Activated CD4-positive, alpha-beta T cell treated with anti-CD3 and anti-CD28 coated beads, Interleukin-2, amount 50 U/mL, for 1 hour (primary cell): ENCODE results near the gene DNAAF5.

Experiments used
- DNase-seq: peaks from one replicate; pipeline ENCODE4 v3.0.0-alpha.2; 2020

DNAAF5 gene

DNA sequence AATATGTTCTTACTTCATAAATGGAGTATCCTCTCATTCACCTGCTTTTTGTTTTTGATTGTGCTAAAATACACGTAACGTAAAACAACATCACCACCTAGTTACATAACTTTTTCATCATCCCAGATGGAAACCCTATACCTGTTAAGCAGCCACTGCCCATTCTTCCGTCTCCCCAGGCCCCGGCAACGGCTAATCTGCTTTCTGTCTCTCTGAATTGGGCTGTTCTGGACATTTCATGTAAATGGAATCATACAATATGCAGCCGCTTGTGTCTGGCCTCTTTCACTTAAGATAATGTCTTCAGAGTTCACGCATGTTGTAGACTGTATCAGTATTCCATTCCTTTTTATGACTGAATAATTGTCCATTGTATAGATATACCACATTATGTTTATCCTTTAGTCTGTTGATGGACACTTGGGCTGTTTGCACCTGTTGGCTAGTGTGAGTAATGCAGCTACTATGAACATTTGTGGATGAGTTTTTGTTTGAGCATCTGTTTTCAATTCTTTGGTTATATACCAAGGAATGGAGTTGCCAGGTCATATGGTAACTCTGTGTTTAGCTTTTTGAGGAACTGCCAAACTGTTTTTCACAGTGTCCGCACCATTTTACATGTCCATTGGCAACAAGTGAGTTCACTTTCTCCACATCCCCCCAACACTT lies 91.7 kb downstream of the DNAAF5 start:
- DNase-seq = no peak

DNA sequence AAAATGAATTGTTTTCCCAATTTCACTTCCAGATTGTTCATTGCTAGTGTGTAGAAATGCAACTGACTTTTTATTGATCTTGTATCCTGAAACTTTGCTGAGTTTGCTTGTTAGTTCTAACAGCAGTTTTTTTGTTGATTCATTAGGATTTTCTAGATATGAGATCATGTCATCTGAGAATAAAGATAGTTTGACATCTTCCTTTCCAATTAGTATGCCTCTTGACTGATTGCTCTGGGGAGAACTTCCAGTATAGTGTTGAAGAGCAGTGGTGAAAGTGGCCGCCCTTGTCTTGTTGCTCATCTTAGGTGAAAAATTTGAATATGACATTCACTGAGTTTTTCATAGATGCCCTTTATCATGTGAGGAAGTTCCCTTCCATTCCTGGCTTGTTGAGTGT lies 93.8 kb downstream of the DNAAF5 start:
- no peak for DNase-seq

DNA sequence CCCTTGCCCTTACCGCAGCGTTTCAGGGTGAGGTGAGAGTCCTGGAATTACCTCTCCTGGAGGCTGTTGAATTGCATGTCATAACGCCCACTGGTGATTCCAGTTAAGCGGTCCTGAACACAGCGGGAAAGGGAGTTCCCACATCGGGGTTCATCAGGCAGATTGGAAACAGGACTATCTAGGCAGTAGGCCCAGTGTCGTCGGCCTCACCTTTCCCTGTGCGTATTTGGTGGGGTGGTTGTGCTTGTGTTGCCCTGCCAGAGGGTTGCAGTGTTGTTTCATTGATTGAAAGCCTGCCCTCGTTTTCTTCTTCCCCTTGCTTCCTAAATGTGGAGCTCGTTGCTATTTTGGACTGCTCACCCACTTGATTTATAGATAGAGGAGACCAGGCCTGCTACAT lies 95.2 kb downstream of the DNAAF5 start:
- no peak for DNase-seq

DNA sequence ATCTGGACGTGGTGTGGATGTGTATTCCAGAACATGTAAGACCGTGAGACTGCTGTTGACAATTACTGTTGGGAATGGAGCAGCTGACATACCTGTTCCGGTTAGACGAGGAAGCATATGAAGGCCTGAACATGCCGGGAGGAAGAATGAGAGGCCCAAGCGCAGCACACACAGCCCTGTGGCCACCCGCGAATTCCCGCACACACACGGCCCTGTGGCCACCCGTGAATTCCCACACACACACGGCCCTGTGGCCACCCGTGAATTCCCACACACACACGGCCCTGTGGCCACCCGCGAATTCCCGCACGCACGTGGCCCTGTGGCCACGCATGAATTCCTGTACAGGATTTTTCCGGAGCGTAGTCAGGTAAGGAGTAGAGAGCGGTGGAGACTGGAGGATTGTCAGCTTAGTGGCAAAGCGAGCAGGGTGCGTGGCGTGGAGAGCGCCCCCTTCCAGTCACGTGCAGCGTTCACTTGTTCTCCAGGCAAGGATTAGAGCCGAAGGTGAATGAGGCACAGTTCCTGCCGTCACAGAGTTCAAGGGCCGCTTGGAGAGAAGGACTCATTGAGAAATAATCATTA lies 96.3 kb downstream of the DNAAF5 start:
- DNase-seq = no peak

DNA sequence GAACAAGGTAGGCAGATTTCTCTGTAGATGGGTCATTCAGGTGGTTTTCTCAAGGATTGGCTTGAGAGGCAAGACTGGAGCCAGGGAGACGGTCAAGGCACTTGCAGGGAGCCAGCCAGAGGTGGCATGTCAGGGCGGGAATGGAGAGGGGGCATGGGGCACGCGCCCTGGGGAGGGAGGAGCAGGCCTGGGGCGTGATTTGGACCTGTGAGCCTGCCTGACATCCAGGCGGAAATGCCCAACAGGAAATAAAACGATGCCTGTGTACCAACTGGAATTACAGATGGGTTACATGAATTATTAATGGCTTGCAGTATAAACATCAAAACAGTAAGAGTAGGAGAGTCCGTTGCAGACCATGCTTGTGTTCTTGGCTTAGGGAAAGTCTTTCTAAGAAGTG lies 97.2 kb downstream of the DNAAF5 start:
- DNase-seq = no peak

DNA sequence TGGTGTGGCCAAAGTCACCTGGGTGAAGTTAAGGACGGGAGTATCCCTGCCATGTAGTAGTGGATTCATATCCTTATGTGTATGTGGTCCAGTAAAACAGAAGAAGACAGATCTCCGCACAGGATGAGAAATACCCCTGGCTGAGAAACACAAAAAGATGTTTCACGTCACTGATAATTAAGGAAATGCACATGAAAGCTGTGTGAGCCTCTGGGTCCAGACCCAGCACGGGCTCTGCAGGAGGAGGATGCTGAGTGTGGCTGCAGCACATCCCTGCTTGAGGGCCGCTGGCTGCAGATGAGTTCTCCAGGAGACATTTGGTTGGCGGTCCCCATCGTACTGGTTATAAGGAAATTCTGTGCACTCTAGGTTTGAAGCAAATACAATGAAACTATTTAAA lies 97.6 kb downstream of the DNAAF5 start:
- no peak for DNase-seq

DNA sequence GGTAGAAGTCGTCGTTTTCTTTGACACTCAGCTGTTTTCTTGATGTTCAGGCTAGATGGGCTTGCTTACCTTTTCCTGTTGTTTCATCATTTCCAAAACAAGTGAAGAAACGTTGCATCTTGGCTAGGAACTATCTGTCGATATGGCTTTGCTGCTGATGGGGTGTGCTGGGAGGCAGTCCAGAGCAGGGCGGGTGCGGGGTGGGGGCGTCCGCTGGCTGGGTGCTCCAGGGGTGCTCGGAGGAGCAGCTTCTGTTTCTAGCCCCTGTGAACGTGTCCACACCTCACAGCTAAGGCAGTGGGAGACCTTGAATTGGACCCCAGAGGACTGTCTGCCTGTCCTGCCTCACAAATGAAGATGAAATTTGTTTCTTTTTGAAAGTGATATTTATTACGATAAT lies 98.2 kb downstream of the DNAAF5 start:
- DNase-seq = no peak

DNA sequence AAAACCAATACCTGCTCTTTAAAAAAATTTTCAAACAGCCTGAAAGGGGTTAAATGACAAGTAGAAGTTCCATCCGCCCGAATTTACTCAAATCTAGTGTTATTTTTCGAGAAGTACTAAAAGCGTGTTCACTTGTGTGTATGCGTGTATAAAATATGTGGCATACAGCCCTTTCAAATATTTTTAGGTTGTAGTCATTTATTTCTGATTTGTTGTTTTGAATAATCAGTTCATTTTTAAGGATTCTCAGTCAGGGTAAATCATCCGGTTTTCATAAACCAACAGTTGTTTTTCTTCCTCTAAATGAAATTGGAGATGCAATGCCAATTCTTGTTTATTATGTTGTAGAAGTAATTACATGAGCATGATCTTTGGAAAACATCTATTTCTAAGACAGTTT lies 98.9 kb downstream of the DNAAF5 start:
- DNase-seq = no peak

DNA sequence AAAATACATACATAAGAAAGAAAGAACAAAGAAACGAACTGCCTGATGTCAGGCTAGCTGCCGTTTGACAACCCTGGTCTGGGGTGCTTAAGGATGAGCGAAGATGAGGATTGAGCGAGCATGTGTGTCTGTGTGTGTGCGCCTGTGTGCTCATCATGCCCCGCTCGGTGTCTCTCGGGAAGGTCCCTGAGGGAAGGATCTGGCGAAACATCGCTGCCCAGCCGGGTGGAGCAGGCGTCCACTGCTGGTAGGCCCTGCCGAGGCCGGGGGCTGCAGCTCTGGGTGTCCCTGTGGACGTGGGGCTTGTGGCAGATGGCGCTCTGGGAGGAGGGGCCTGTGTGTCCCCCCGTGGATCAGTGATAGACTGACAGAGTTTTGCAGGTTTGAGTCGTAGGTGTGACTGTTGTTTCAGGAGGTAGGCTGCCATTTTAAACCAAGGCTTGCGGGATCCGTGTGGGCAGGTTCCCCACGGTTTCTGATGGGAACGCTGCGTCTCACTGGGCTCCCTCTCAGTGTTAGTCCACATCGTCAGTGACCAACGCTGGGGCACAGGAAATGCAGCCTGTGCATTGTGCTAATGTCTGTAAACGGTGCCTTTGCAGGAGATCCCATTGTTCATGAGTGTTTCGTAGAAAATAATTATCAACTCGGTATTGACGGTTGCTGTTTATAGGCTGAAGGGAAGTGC lies 99.9 kb downstream of the DNAAF5 start:
- no peak for DNase-seq

DNA sequence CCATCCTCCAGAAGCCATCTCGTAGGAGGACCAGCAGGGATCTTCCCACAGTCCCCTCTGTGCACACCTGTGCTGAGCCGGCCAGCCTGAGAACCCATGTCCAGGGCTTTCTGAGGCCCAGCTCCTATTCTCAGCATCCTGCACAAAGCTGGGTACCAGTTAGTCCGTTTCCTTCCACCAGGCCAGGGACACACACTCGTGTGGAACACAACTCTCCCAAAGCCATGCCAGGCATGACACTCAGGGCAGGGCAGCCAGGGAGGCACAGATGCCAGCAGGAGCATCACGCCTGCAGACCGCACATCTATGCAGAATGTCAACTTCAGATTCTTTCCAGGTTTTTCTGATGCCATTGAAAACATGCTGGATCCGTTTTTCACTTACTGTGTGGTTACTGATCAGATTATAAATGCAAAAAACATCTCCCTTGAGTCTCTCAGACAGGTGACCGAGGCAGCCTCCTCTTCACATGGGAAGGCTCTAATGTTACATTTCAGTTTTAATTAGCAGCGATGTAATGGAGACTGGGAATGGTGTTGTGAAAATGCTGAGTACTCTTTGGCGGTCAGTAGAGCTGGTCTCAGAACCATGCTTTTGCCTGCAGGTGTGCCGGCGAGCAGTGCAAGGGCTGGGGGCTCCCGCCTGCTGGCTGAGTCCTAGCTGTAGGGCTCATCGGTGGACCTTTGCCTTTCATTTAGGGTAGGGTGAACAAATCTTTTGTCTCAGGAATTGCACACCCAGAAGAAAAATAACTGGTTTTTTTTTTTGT lies 102.5 kb downstream of the DNAAF5 start:
- no peak for DNase-seq

DNA sequence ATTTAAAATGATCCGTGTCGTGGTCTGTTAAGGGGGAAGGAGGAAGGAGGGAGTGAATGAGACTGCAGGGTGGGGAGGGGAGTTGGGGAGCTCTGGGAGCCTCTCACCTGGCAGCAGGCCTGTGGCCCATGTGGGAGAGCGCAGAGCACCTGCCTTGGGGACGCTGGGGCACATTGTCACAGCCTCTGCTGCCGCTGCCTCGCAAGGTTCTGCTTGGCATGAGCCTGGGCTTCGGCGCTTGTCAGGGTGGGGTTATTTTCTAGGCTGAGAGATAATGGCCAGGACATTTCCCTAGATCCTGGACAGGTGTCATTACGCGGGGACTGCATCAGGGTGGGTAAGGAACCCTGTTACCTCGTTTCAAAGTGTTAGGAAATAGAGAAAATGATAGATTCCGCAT lies 103.6 kb downstream of the DNAAF5 start:
- no peak for DNase-seq

DNA sequence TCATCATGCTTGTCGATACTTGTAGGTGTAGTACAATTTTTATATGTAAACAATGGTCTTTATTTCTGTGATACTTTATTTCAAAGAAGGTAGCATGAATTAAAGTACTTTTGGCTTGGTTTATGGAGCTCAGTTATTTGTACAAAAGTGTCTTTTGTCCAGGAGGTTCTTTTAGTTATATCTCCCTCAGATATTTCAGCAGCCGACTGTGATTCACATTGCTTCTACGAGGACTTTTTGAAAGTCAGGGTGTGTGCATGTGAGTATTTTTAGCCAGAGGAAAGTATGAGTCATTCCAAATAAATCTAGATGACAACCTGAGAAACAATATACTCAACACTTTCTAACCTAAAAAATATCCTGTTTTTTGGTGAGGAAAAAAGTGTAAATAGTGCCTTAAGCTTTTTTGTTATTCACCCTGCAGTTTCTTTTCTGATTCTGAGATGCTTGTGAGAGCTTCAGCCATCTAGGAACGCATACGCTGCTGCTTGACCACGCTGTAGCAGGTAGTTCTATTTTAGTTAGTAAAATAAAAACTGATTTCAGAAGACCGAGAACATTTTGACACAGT lies 105.2 kb downstream of the DNAAF5 start:
- DNase-seq = no peak

DNA sequence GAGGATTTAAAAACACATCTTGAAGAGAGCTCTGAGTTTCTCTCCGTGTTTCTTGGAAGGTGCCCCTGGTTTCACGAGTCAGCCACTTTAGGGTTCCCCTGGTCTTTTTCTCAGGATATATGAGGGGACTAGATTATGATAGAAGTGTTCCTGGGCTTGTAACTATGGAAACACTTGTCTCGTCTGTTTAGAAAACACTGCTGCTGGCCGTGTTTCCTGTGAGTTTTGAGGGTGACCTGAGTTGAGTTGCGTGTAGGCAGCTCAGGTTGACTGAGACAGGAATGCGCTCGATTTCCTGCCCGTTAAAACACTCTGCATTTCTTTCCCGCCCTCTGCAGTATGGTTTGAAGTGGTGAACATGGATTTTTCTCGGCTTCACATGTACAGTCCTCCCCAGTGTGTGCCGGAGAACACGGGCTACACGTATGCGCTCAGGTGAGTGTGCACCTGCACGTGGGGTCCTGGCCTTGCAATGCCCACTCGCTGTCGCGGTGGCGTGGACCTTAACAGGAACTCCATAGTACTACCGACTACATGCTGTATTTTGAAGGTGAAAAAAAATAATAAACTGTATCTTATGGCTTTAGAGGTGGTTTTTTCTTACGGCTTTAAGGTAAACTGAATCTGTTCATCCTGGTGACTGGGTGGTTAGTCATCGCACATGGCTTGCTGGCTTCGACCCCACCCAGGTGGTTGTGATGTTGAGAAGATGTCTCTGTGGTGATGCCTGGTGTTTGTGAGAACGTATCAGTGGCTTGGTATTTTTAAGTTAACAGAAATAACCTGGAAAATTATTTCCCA lies 105.9 kb downstream of the DNAAF5 start, which contains the start of gene SUN1:
TSS of gene SUN1 (plus strand) at position 310 of the 801 bp plus-strand sequence. CDS start at position 359, 49 bp downstream.
- DNase-seq = peak; percentile 65

DNA sequence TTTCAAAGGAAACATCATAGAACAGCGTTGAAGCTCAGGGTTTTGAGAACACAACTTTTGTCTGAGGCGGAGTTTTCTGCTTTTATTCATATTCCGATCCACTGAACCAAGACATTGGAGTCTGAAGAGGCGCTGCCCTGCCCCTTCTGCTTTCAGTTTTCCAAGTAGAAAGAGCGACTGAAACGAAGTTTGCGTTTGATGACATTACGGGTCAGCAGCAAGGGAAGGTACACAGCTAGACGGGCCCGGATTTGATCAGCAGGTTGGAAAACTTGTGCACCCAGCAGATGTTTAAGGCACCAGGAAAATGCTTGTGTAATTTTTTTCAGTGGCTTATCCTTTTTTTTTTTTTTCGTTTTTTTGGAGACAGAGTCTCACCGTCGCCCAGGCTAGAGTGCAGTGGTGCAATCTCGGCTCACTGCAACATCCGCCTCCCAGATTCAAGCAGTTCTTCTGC lies 106.5 kb downstream of the DNAAF5 start:
- no peak for DNase-seq

DNA sequence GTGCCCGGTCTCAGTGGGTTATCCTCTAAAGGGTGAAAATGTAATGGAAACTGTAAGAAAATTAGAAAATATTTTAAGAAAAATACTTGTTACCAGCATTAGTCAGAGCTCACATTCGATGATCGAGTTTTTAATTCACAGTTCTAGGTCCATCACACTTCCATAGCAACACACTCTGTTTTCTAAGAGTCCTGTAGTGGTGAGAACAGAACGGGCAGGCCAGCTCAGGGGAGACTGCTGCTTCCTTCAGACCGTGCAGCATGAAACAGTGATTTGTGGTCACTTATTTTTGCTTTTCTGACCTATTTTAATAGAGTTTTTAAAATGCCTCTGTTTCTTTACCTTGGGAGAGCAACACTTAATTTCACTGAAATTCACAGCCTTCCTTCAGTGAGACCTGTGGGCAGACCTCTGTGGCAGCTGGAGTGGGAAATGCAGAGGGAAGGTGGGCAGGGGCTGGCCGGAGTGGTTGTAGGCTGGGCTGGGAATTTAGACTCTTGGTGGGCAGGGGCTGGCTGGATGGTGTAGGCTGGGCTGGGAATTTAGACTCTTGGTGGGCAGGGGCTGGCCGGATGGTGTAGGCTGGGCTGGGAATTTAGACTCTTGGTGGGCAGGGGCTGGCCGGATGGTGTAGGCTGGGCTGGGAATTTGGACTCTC lies 107.2 kb downstream of the DNAAF5 start:
- no peak for DNase-seq

DNA sequence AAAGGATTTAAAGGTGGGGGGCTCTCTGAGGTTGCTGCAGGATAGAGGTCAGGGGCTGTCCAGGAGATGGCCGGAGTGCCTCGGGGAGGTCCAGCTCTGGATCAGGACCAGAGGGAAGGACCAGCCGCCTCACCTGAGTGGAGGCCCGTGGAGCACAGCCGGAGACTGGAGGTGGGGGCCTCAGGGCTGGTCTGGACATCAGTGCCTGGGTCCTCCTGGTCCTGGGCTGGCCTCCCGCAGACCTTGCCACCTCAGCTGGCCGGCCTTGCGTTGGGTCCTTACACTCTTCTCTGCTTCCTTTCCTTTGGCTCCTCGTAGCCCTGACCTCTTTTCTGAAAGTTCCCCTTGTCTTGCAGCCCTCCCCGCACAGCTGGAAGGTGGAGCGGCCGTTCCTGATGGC lies 107.8 kb downstream of the DNAAF5 start:
- DNase-seq = no peak

DNA sequence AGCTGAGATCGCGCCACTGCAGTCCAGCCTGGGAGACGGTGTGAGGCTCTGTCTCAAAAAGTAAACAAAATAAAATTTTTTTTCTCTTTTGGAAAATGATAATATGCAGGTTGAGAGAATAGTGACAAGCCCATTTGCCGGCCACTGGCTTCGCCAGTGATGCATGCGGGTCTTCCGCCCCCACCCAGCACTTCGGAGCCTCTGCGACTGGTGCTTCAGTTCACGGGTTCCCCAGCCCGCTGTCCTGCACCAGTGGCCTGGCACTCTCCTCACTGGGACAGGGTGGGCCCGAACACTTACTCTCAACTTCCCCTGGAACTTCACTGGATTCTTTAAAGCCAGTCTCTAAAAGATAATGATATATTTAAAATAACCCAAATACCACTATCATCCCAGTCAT lies 108.5 kb downstream of the DNAAF5 start:
- no peak for DNase-seq

DNA sequence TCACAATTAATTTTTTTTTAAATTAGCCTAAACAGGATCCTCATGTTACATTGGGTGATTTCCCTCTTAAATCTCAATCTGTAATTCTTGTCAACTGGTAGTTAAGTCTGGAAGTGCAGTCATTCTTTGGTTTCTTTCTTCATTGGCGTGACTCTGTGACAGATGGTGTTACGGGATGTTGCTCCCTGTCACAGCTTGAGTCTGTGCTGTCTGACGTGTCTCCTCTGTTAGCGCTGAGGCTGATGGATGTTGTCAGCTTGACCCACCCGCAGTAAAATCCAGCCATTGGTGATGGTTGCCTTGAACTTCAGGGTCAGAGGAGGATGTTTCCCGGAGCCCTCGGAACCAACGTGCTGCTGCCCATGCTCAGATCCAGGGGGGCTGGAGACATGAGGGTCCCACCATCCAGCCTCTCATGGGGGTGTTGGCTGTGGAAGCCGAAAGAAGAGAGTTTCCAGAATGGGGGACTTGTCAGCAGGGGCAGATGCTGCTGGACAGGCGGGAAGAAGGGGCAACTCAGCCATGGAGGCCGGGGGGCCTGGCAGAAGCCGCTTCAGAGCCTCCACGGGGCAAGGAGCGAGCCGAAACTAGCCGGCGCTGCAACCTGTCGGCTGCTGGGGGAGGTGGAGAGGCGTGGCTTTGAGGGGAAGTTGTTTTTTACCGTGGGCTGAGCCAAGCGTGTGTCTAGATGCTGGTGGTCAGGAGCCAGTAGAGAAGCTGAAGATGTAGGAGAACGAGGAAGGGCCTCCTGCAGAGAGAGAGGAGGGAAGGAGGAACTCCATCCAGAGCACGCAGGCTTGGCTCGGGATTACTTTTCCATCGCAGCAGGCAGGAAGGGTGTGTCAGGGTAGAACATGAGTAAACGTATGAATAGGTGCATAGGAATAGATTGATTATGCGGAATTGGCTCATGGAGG lies 109.2 kb downstream of the DNAAF5 start:
- no peak for DNase-seq
